Ramos (cell line): Measurements from ENCODE around the gene BEX5.
"Not testable (repeated sequence)": the region's sequence is repeated elsewhere in the genome, so short reads cannot be mapped to it uniquely, and the experiment has no call there.

Source experiments
- in situ Hi-C: fragments of 300-500 bp; cut with MboI; formaldehyde crosslinking; loops from one replicate; pipeline ENCODE4 v1.14.3; 2022; ENCODE audit warnings: low sequenced_read_pairs; ENCODE audit not compliant: unreplicated experiment

Gene BEX5

DNA sequence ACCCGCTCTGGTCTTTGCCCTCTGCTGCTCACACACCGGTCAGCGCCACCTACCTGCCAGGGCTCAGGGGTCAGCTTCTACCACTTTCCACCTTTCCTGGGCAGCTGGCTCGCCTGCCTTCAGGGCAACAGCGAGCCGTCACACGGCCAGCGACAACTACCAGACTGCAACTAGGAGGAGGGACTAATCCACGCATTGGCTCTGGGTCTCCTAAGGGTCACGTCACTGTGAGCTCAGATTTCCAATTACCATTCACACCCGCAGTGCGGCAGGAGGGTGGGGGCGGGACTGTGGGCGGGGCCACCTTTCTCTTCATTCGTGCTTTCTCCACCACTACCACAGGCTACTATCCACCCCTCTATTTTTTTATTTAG, at the start of gene BEX5:
TSS of gene BEX5 (minus strand) at position 172 of the 374 bp plus-strand sequence. CDS start 1,712 bp downstream, outside the sequence.
- in situ Hi-C loops, result no loop called here

GRCh38 chrX:102185967-102186720, 30.4 kb upstream of the BEX5 start:
- in situ Hi-C loops, result no loop called here

- in situ Hi-C loops, result no loop called here
Observed at GRCh38 chrX:102154900-102155805, 624 bp downstream of the BEX5 start.

DNA sequence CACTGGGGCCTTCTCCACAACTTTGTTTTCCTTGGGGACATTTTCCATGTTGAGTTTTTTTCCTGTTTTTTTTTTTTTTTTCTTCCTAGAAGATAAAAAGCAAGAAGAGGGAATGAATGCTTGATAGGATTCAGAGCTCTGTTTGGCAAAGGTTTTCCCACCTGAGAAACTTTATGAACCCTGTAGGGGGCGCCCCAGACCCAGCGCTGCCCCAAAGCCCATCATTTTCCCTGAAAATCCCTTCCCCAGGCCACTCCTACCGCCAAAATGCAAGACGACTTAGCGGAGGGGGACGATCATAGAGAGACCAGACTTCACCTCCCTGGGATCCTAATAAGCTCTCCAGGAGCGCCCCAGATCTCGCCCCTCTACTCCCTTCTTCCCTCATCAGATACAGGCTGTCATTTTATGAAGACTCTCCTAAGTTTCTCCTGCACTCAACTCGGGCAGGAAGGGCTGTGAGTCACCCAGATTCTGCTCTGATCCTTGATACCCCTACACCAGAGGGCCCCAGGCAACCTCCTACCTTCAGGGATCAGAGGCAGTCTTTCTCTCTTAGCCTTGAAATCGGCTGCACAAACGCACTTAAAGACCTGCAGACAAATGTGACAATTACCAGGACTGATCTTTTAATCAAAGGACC, 1.4 kb downstream of the BEX5 start:
- in situ Hi-C loops, result no loop called here

DNA sequence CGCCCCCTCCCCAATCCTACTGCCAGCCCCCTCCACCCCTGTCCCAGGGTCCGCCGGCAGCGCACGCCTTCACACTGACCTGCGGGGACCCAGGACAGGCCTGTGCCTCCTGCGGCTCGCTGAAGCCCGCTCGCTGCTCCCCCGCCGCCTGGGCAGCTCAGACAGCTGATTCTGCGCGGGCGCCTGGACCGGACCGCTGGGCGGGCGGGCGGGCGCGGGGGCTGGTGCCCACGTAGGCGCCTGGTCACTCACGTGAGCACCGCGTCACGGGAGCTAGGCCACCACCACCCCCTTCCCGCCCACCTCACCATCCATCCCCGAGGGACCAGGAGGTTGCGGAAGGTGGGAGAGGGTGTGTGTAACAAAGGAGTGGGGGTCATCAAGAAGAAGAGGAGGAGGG, 13.5 kb downstream of the BEX5 start, which contains the start of gene TCEAL6:
TSS of gene TCEAL6 (minus strand) at position 208 of the 400 bp plus-strand sequence.
- in situ Hi-C loops, result not testable (repeated sequence)

GRCh38 chrX:102141631-102142030, 14.1 kb downstream of the BEX5 start:
- in situ Hi-C loops, result not testable (repeated sequence)

GRCh38 chrX:102140876-102141275, 14.9 kb downstream of the BEX5 start:
- in situ Hi-C loops, result not testable (repeated sequence)

DNA sequence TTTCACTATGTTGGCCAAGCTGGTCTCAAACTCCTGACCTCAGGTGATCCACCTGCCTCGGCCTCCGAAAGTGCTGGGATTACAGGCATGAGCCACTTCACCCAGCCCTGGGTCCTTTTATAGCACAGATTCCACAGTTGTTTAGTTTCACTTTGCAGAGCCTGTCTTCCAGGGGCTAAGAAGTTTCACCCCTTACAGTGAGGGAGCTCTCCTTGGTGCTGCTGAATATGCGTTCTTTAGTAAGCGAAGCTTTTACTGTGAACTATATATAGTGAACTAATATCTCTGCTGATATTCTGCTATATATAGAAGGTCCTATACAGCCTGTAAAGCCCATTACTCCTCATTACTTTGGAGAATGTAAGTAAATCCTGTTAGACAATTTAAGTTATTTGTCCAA, 17.7 kb downstream of the BEX5 start:
- in situ Hi-C loops, result no loop called here

GRCh38 chrX:102129473-102129872, 26.3 kb downstream of the BEX5 start:
- in situ Hi-C loops, result no loop called here

DNA sequence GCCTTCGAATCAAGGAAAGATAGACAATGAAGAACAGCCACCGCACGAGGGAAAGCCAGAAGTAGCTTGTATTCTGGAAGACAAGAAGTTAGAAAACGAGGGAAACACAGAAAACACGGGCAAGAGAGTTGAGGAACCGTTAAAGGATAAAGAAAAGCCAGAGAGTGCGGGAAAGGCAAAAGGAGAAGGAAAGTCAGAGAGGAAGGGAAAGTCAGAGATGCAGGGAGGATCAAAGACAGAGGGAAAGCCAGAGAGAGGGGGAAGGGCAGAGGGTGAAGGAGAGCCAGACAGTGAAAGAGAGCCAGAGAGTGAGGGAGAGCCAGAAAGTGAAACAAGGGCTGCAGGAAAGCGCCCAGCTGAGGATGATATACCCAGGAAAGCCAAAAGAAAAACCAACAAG, 28.9 kb downstream of the BEX5 start:
- in situ Hi-C loops, result no loop called here

DNA sequence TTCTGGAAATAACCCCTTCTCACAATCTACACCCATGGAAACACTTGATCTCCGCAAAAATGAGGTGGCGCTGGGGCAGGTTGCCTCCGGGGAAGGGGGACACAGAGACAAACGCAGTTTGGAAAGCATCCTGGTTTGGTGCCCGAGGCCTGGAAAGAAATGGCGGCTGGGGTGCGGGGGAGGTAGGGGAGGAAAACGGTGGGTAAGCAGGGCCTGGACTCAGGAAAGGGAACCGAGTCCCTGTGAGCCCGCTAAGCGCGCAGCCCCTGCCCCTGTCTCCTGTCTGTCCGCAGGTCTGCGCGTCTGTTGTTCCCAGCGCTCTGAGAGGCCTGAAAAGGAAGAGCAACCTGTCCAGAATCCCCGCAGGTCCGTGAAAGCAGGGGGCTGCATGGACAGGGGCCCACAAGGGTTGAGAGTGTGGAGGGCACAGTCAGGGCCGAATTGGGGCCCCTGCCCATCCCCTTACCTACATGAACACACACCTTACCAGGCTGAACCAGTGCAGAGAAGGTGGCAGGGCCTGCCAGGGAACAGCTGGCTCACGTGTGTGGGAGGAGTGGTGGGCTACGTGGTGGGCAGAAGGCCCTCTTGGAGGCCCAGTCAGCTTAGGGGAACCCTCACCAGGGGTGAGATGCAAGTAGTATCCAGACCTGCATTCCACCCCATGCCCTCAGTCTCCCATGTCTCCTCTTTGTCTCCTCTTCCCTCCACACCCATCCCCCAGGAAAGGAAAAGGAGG, 29.5 kb downstream of the BEX5 start:
- in situ Hi-C loops, result not testable (repeated sequence)

DNA sequence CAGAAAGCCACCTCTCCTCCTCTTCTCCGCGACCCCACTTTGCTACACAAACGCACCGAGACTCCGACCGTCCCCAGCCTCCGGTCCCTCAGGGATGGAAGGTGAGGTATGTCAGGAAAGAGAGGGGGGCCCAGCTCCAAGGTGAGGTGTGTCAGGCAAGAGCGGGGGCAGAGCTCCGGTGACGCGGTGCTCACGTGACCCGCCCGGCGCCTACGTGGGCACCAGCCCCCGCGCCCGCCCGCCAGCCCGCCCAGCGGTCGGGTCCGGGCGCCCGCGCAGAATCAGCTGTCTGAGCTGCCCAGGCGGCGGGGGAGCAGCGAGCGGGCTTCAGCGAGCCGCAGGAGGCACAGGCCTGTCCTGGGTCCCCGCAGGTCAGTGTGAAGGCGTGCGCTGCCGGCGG, 30.3 kb downstream of the BEX5 start, which contains the start of gene TCEAL2:
TSS of gene TCEAL2 (plus strand) at position 244 of the 400 bp plus-strand sequence. CDS start 1,152 bp downstream, outside the sequence.
- in situ Hi-C loops, result not testable (repeated sequence)

DNA sequence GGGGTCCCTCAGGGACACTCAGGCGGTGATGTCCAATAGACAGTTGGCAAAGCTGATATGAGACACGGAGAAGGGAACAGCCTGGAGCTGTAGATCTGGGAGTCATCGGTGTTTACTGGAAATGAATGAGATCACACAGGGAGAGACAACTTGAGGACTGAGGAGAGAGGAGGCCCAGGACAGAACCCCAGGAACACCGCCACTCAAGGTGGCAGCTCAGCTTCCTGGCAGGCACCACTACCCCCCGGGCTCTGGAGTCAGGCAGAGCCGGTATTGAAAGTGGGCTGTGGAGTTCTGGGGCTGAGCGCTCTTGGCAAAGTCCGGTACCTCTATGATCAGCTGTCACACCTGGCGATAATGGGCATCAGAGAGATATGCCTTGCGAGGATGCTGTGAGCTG, 30.8 kb downstream of the BEX5 start:
- in situ Hi-C loops, result not testable (repeated sequence)

- in situ Hi-C loops, result no loop called here
Observed at GRCh38 chrX:102115748-102116147, 40.0 kb downstream of the BEX5 start.

GRCh38 chrX:102113367-102113766, 42.4 kb downstream of the BEX5 start:
- in situ Hi-C loops, result no loop called here
